ENCODE results near the gene EIF4G3. TPM values are rescaled to one million over a fixed set of nuclear protein-coding genes. Genes with fewer than 3 reads are reported as not detected.

The EIF4G3 gene
- total and polyA plus RNA-seq, 2 donors (not counting 1 experiment from before 2014, with no cell fraction given): 33.6 to 76.0 TPM

- no peak overlapping the region for H3K4me3 Mint-ChIP-seq
- intact Hi-C loops (cut with micrococcal nuclease): no loop called here
- no peaks in the 10 kb centered on the region for H3K27me3 Mint-ChIP-seq
- H3K9me3 ChIP-seq (ENCODE audit: control extremely low read depth in 1 of 3, control insufficient read depth in 2 of 3, insufficient read depth in 1 of 3, low read length in 2 of 3): no peaks in the 10 kb centered on the region
- ATAC-seq (ENCODE audit: low read depth) (no peak), DNase-seq (no peak)
- no peak overlapping the region for H3K27ac ChIP-seq (ENCODE audit: low read length in 2 of 2)
- H3K9ac ChIP-seq (ENCODE audit: low read length): no peak overlapping the region
- H4K20me1 ChIP-seq (ENCODE audit: control insufficient read depth, insufficient read depth, low read length, poor library complexity, severe bottlenecking): no peaks in the 10 kb centered on the region
- no peaks in the 10 kb centered on the region for H3K79me2 ChIP-seq (ENCODE audit: control insufficient read depth, insufficient read depth, low read length)
- peaks cover 0 to 16% of the 10 kb centered on the region in 2 experiments for H3K36me3 ChIP-seq (replicated peaks in 1 of 2; ENCODE audit: control extremely low read depth in 1 of 2, control insufficient read depth in 1 of 2, extremely low read depth in 1 of 2, insufficient read depth in 2 of 2, low read length in 1 of 2)
- H3K4me3 ChIP-seq (ENCODE audit: control extremely low read depth in 1 of 5, extremely low read depth in 1 of 5, insufficient read depth in 1 of 5, low read depth in 2 of 5, low read length in 4 of 5): no peak overlapping the region
- ChIA-PET POLR2A (no interaction called here), CTCF (interaction anchor here (1.4 kb wide), 1 partner anchor 348 kb away, joined by 3 read pairs; no protein-coding TSS in a partner anchor)
- no peak overlapping the region for H3K4me2 ChIP-seq (replicated peaks; ENCODE audit: low read depth, low read length, poor library complexity, severe bottlenecking)
- H3K4me1 ChIP-seq (ENCODE audit: control insufficient read depth in 2 of 2, insufficient read depth in 2 of 2, low read length in 2 of 2): no peaks in the 10 kb centered on the region
- no peak overlapping the region for H2AFZ ChIP-seq (ENCODE audit: insufficient read depth, low read depth, low read length, poor library complexity, severe bottlenecking)
- no peaks in the 10 kb centered on the region for H3K9me3 Mint-ChIP-seq (ENCODE audit: insufficient read depth)
- WGBS (ENCODE audit: insufficient coverage): 100% methylated on average over 1 of the region's 2 CpGs
- no peaks in the 10 kb centered on the region for H3K27me3 ChIP-seq (replicated peaks in 1 of 4; ENCODE audit: control extremely low read depth in 1 of 4, control insufficient read depth in 3 of 4, insufficient read depth in 4 of 4, low read length in 3 of 4)
- TF ChIP-seq, protein P1, sequence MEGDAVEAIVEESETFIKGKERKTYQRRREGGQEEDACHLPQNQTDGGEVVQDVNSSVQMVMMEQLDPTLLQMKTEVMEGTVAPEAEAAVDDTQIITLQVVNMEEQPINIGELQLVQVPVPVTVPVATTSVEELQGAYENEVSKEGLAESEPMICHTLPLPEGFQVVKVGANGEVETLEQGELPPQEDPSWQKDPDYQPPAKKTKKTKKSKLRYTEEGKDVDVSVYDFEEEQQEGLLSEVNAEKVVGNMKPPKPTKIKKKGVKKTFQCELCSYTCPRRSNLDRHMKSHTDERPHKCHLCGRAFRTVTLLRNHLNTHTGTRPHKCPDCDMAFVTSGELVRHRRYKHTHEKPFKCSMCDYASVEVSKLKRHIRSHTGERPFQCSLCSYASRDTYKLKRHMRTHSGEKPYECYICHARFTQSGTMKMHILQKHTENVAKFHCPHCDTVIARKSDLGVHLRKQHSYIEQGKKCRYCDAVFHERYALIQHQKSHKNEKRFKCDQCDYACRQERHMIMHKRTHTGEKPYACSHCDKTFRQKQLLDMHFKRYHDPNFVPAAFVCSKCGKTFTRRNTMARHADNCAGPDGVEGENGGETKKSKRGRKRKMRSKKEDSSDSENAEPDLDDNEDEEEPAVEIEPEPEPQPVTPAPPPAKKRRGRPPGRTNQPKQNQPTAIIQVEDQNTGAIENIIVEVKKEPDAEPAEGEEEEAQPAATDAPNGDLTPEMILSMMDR (IDR thresholded peaks at IDR 0.05): no peak
- no peak for TF ChIP-seq EZH2 (IDR thresholded peaks at IDR 0.05; ENCODE audit: borderline replicate concordance, insufficient read depth, low read depth, low read length, poor library complexity, severe bottlenecking)
- H3K4me1 Mint-ChIP-seq: no peaks in the 10 kb centered on the region
- H3K27ac Mint-ChIP-seq: no peak overlapping the region
These were observed 308.4 kb downstream of the EIF4G3 start for GRCh38 chr1:20868263-20868662.

- DNase-seq: no peak
- no peak overlapping the region for H2AFZ ChIP-seq (ENCODE audit: insufficient read depth, low read depth, low read length, poor library complexity, severe bottlenecking)
- peaks cover 0 to 16% of the 10 kb centered on the region in 2 experiments for H3K36me3 ChIP-seq (replicated peaks in 1 of 2; ENCODE audit: control extremely low read depth in 1 of 2, control insufficient read depth in 1 of 2, extremely low read depth in 1 of 2, insufficient read depth in 2 of 2, low read length in 1 of 2)
- H3K79me2 ChIP-seq (ENCODE audit: control insufficient read depth, insufficient read depth, low read length): no peaks in the 10 kb centered on the region
- ChIA-PET CTCF (interaction anchor here (1.4 kb wide), 1 partner anchor 349 kb away, joined by 3 read pairs; no protein-coding TSS in a partner anchor), POLR2A (no interaction called here)
- H3K9ac ChIP-seq (ENCODE audit: low read length): no peak overlapping the region
- Mint-ChIP-seq H3K4me1 (no peaks in the 10 kb centered on the region), H3K4me3 (no peak overlapping the region), H3K27me3 (no peaks in the 10 kb centered on the region), H3K9me3 (ENCODE audit: insufficient read depth) (no peaks in the 10 kb centered on the region), H3K27ac (no peak overlapping the region)
- H3K4me2 ChIP-seq (replicated peaks; ENCODE audit: low read depth, low read length, poor library complexity, severe bottlenecking): no peak overlapping the region
- no peaks in the 10 kb centered on the region for H3K27me3 ChIP-seq (replicated peaks in 1 of 4; ENCODE audit: control extremely low read depth in 1 of 4, control insufficient read depth in 3 of 4, insufficient read depth in 4 of 4, low read length in 3 of 4)
- no peaks in the 10 kb centered on the region for H3K9me3 ChIP-seq (ENCODE audit: control extremely low read depth in 1 of 3, control insufficient read depth in 2 of 3, insufficient read depth in 1 of 3, low read length in 2 of 3)
- intact Hi-C loops (cut with micrococcal nuclease): no loop called here
- no peak for ATAC-seq (ENCODE audit: low read depth)
- TF ChIP-seq, protein P1 (IDR thresholded peaks at IDR 0.05): no peak
- TF ChIP-seq EZH2 (IDR thresholded peaks at IDR 0.05; ENCODE audit: borderline replicate concordance, insufficient read depth, low read depth, low read length, poor library complexity, severe bottlenecking): no peak
- H3K4me1 ChIP-seq (ENCODE audit: control insufficient read depth in 2 of 2, insufficient read depth in 2 of 2, low read length in 2 of 2): no peaks in the 10 kb centered on the region
- H3K4me3 ChIP-seq (ENCODE audit: control extremely low read depth in 1 of 5, extremely low read depth in 1 of 5, insufficient read depth in 1 of 5, low read depth in 2 of 5, low read length in 4 of 5): no peak overlapping the region
- H4K20me1 ChIP-seq (ENCODE audit: control insufficient read depth, insufficient read depth, low read length, poor library complexity, severe bottlenecking): no peaks in the 10 kb centered on the region
- H3K27ac ChIP-seq (ENCODE audit: low read length in 2 of 2): no peak overlapping the region
These were observed 308.9 kb downstream of the EIF4G3 start for GRCh38 chr1:20867847-20868246.
